GM21717 (cell line): Measurements from ENCODE around the gene USP31.
"Not testable (repeated sequence)": the region's sequence is repeated elsewhere in the genome, so short reads cannot be mapped to it uniquely, and the experiment has no call there.

Source experiments
- ATAC-seq: cut with Tn5 transposase; IDR thresholded peaks from one replicate; pipeline ENCODE4 v1.9.1; 2021; ENCODE audit warnings: mild to moderate bottlenecking, moderate library complexity; ENCODE audit not compliant: unreplicated experiment

The USP31 gene

GRCh38 chr16:23101012-23101550 lies 48.2 kb downstream of the USP31 start:
- no peak for ATAC-seq

DNA sequence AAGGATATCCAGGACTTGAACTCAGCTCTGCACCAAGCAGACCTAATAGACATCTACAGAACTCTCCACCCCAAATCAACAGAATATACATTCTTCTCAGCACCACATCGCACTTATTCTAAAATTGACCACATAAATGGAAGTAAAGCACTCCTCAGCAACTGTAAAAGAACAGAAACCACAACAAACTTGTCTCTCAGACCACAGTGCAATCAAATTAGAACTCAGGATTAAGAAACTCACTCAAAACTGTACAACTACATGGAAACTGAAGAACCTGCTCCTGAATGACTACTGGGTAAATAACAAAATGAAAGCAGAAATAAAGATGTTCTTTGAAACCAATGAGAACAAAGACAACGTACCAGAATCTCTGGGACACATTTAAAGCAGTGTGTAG lies 52.8 kb downstream of the USP31 start:
- ATAC-seq: not testable (repeated sequence)

DNA sequence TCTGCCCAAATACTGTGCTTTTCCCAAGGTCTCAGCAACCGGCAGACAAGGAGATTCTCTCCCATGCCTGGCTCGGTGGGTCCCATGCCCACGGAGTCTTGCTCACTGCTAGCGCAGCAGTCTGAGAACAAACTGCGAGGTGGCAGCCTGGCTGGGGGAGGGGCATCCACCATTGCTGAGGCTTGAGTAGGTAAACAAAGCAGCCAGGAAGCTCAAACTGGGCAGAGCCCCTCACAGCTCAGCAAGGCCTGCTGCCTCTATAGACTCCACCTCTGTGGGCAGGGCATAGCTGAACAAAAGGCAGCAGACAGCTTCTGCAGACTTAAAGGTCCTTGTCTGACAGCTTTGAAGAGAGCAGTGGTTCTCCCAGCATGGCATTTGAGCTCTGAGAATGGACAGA lies 55.1 kb downstream of the USP31 start:
- not testable (repeated sequence) for ATAC-seq

DNA sequence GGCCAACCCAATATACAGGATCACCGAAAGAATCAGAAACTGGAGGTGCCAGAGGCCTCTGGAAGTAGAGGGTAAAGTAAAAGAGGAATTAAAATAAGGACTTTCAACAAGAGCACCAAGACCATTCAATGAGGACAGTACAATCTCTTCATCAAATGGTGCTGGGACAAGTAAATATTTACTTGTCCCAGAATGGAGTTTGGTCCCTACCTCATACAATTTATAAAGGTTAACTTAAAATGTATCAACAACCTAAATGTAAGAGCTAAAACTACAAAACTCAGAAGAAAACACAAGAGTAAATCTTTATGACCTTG lies 56.5 kb downstream of the USP31 start:
- ATAC-seq: no peak

- no peak for ATAC-seq
Observed at GRCh38 chr16:23092072-23092800, 57.0 kb downstream of the USP31 start.

- no peak for ATAC-seq
Observed at GRCh38 chr16:23089111-23089510, 60.1 kb downstream of the USP31 start.

DNA sequence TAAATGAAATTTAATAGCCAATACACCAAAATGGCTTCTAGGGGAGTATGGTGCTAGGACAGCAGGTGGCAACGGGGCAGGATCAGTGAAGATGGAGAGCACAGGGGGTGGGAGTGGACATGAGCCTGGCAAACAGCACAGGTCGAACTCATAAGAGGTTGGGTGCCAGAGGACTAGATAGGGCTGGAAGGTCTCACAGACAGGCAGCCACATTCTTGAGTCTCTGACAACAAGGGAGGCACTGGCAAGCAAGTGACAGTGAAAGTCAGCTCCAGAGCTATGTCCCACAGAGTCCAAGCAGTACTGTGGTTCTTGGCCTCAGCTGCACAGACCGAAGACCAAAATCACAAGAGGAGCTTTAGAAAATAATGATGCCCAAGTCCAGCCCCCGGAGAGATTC lies 61.2 kb downstream of the USP31 start:
- ATAC-seq: no peak

DNA sequence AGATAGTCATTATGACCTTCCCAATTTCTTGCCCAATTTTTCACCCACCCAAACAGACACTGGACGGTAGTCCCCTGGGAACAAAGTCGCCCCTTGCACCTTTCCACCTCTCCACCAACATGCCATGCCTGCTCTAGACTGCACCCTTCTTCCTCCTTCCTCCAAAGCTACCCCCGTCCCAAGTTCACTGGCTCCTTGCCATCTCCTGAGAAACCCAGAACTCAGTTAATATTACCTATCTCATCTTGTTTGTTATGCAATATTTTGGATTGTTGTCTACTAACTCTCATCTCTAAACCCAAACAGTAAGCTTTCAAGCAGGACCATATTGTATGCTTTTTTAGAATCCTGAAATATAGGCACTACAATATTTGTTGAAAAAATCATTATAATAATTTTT lies 63.3 kb downstream of the USP31 start:
- no peak for ATAC-seq

DNA sequence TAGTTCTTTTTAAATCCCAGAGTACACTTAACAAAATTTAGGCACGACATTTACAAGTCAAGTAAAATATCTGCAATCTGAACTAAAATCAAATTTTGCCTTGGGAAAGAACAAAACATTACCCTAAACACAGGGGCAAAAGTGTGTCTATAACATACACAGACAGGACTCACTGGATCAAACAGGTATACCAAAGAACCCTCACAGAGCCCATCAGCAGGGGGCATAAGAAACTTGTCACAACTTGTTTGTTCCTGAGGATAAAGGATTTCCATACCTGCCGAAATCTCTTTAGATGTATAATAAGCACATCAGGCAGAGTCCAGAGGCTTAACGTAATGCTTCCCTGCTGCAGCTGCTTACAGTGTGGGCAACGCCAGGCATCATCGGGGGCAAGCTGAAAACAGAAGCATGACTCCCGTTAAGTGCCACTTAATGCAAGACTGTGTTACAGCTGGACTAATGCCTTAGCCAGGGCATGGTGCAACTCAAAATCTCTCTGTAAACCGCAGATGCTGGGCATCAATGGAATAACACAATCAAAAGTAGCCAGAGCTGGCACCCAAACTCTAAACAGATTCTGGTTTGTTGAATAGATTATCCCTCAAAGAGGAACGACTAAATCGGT lies 67.0 kb downstream of the USP31 start:
- no peak for ATAC-seq

DNA sequence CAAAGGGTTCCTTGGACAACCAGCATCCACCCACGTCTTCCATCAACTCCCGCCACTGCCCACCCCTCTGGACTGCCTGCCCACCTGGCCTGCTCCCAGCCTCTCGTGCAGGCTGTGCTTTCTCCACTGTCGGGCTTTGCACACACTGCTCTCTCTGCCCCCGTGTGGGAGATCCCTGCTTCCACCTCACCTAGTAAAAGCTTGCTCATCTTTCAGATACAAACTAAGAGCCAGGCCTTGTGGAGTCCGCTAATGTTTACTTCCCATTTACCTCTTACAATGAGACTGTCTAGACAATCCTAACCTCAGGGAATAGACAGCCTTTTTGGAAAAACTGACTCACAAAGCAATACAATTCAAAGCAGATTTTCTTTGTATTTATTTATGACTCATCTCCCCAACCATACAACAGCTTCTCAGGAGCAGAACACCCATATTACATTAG lies 67.6 kb downstream of the USP31 start:
- no peak for ATAC-seq

DNA sequence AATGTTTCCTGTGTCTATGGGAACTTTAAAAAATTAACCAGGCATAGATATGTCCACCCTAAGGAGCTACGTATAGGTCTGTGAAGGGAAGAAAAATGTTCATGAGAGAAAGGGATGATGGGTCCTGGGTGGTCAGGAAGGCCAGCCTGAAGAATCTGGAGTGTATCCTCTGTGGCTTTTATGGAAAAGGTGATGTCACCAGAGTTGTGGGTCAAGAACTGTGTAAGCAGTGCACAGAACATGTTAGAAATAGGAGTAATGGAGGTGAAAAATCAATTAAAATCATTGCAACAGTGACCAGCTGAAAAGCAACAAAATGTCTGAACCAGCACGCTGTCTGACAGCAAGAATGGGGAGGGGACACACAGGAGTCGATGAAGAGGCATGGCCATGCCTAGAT lies 68.5 kb downstream of the USP31 start:
- no peak for ATAC-seq

DNA sequence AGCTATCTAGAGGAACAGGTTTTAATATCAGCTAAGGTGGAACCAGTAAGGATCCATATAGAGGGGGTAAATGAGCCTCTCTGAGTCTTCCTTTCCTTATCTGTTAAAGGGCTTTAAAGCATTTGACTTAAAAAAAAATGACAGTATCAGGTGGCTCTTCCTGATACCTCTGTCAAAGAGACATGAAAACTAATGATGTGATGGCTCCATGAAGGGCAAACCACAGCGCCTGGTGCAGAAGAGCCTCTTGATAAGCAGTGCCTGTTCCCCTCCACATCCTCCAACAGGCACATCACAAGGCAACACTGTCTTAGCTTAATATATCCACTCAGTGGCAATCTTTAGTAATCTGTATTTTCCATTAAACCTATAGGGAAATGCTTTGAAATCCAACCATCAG lies 68.9 kb downstream of the USP31 start:
- ATAC-seq: no peak

- no peak for ATAC-seq
Observed at GRCh38 chr16:23079675-23080301, 69.5 kb downstream of the USP31 start.

- no peak for ATAC-seq
Observed at GRCh38 chr16:23074423-23074822, 74.8 kb downstream of the USP31 start.

DNA sequence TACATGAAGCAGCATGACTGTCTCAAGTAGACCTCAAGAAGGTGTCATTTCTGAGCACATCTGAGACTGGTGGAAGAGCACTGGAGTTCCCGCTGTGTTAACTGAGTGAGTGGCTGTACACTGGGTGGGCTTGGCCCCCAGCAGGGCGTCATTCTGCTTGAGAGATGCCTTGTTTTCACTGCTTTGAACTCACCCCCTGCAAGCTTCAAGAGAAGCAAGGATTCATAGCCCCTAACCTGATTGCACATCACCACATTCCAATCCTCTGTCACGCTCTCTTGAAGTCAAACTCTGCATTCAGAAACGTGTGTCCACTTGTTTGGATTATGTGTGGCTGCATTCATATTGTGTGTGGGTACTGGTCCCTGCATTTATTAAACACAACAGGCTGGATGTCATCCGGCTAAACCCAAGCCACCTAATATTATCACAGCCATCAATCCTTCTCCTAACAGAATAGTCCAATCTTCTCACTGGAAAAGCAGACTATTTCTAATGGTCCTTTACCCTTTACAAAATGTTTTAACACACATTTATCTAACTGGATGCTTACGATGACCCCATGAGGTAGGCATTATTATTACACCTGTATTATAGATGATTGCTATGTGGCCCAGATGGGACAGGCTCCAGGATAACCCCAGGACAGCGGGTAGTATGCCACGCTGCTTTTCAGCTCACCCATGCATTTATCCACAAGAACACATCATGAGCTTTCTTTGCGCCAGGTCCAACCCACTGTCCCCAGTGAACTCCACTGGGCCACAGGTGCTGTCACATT lies 76.3 kb downstream of the USP31 start:
- ATAC-seq: no peak

DNA sequence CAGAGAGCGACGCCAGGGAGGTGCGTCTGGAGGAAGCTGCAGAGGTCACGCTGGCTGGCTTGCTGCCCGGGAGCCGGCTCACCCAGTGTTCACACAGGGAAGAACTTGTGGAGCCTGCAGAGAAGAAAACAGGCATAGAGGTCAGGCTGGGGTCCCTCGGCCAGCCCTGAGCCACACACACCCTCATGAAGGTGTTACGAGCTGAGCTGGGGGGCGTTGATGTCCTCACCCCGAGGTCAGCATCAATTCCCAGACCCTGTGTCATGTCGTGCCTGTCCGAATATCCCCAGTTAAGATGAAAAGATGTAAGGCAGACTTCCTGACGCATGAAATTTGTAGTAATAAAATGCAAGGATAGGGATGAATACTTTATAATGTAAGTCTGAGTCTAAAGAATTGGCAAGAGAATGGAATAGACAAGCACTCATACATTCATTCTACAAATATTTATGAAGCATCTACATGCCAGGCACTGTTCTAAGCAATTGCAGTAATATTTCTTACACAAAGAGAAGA lies 77.1 kb downstream of the USP31 start:
- no peak for ATAC-seq

DNA sequence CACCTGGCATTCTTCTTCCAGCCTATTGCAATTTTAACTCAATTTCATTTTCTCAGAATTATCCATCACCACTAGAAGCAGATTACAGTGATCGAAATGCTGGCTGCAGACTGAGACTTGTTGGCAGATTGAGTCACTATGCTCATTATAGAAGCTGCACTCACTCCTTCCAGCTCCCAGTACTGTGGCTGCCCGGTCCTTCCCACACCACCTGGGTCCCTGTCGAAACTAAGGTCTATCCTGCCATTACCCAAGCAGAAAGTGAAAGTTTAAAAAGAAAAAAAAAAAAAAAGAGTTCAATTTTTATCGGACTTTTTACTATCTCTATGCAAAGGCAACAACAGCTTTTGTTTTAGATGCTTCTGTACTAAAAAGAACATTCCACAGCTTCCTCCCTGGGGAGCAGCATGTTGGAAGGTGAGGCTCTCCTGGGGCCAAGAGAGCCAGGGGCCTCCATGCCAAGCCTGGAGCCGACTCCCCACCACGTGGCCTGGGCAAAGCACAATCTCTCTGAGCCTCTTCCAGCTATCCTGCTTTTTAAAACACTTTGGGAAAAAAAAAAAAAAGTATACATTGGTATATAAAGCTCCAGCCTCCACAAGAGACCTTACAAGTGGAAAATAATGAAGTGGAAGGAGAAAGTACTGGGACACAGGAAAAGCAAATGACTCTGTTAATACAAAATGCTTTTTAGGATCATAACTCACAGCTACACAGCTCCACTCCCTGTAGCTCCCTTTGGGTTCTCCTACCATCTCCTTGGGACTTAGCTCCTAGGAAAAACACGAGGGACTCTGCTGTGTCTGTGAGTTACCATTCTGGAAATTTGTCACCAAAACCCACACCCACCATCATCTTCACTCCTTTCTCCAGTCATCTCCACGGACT lies 77.8 kb downstream of the USP31 start:
- ATAC-seq: no peak

DNA sequence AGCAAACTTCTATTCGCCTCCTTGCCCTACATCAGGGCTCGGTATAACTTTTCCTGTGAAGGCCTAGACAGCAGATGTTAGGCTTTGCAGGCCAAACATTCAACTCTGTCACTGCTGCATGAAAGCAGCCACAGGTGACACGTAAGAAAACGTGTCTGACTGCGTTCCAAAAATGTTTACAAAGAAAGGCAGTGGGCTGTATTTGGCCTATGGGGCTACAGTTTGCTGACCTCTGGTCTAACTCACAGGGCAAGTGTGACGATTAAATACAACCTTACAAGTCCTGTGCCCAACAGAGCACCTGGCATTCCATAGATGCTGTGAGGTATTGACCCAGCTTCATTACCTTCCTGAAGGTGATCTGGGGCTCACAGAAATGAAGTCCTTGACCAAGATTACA lies 79.4 kb downstream of the USP31 start:
- ATAC-seq: no peak

GRCh38 chr16:23068079-23068736 lies 81.0 kb downstream of the USP31 start:
- no peak for ATAC-seq

- ATAC-seq: no peak
Observed at GRCh38 chr16:23066676-23067075, 82.6 kb downstream of the USP31 start.
